HG02798 (cell line): ENCODE measurements around the gene PCDH9.
A peak's percentile ranks its signal among the peaks of the same experiment; 100 is the strongest.
"Not testable (repeated sequence)": the region's sequence is repeated elsewhere in the genome, so short reads cannot be mapped to it uniquely, and the experiment has no call there.

Experiments used
- ATAC-seq: cut with Tn5 transposase; IDR thresholded peaks from one replicate; pipeline ENCODE4 v1.9.1; 2021; ENCODE audit warnings: mild to moderate bottlenecking; ENCODE audit not compliant: unreplicated experiment, poor library complexity

The PCDH9 gene

GRCh38 chr13:66803808-66804456 is 426.2 kb downstream of the PCDH9 start:
- no peak for ATAC-seq

- ATAC-seq: no peak
These were observed 426.9 kb downstream of the PCDH9 start for GRCh38 chr13:66803013-66803807.

GRCh38 chr13:66795636-66796035 is 434.5 kb downstream of the PCDH9 start:
- ATAC-seq: no peak

- ATAC-seq: peak; percentile 57
These were observed 435.6 kb downstream of the PCDH9 start for GRCh38 chr13:66794340-66795031.

GRCh38 chr13:66790861-66791260 is 439.3 kb downstream of the PCDH9 start:
- ATAC-seq: no peak

GRCh38 chr13:66781241-66781640 is 448.9 kb downstream of the PCDH9 start:
- no peak for ATAC-seq

- no peak for ATAC-seq
These were observed 449.3 kb downstream of the PCDH9 start for GRCh38 chr13:66780814-66781213.

- no peak for ATAC-seq
These were observed 451.7 kb downstream of the PCDH9 start for GRCh38 chr13:66778461-66778860.

GRCh38 chr13:66775196-66775595 is 454.9 kb downstream of the PCDH9 start:
- no peak for ATAC-seq

- ATAC-seq: no peak
These were observed 456.1 kb downstream of the PCDH9 start for GRCh38 chr13:66774046-66774445.

- no peak for ATAC-seq
These were observed 464.6 kb downstream of the PCDH9 start for GRCh38 chr13:66765559-66765958.

- not testable (repeated sequence) for ATAC-seq
These were observed 469.5 kb downstream of the PCDH9 start for GRCh38 chr13:66760678-66761077.

GRCh38 chr13:66759919-66760318 is 470.2 kb downstream of the PCDH9 start:
- no peak for ATAC-seq

- ATAC-seq: peak; percentile 87
These were observed 478.4 kb downstream of the PCDH9 start for GRCh38 chr13:66751691-66752090.

GRCh38 chr13:66748712-66749111 is 481.4 kb downstream of the PCDH9 start:
- ATAC-seq: no peak

GRCh38 chr13:66745307-66745706 is 484.8 kb downstream of the PCDH9 start:
- no peak for ATAC-seq

- ATAC-seq: no peak
These were observed 506.6 kb downstream of the PCDH9 start for GRCh38 chr13:66723576-66723975.

- ATAC-seq: no peak
These were observed 513.6 kb downstream of the PCDH9 start for GRCh38 chr13:66716538-66716937.

GRCh38 chr13:66714795-66715194 is 515.3 kb downstream of the PCDH9 start:
- no peak for ATAC-seq

GRCh38 chr13:66704110-66704509 is 526.0 kb downstream of the PCDH9 start:
- ATAC-seq: no peak

GRCh38 chr13:66703597-66703996 is 526.5 kb downstream of the PCDH9 start:
- no peak for ATAC-seq
